ENCODE results near the gene FAM76A.
"Not testable (repeated sequence)": the region's sequence is repeated elsewhere in the genome, so short reads cannot be mapped to it uniquely, and the experiment has no call there.

The FAM76A gene

GRCh38 chr1:27686223-27686990, 39.4 kb upstream of the FAM76A start:
- H3K4me3 ChIP-seq (ENCODE audit: low read depth, low read length), result no peak overlapping the region
- no peak for DNase-seq (ENCODE audit: low read depth, low spot score)
- in situ Hi-C loops (cut with HindIII; ENCODE audit: low sequenced_read_pairs), result no loop called here
- no peak for TF ChIP-seq CTCF (IDR thresholded peaks at IDR 0.05; ENCODE audit: low read depth, low read length)

GRCh38 chr1:27687906-27688305, 37.9 kb upstream of the FAM76A start:
- no peak for TF ChIP-seq CTCF (IDR thresholded peaks at IDR 0.05; ENCODE audit: low read depth, low read length)
- no peak for DNase-seq (ENCODE audit: low read depth, low spot score)
- in situ Hi-C loops (cut with HindIII; ENCODE audit: low sequenced_read_pairs), result no loop called here
- H3K4me3 ChIP-seq (ENCODE audit: low read depth, low read length), result no peak overlapping the region

GRCh38 chr1:27689423-27690173, 36.2 kb upstream of the FAM76A start:
- peak; percentile 71 for DNase-seq (ENCODE audit: low read depth, low spot score)
- no peak for TF ChIP-seq CTCF (IDR thresholded peaks at IDR 0.05; ENCODE audit: low read depth, low read length)
- in situ Hi-C loops (cut with HindIII; ENCODE audit: low sequenced_read_pairs), result no loop called here
- no peak overlapping the region for H3K4me3 ChIP-seq (ENCODE audit: low read depth, low read length)

GRCh38 chr1:27690183-27690582, 35.6 kb upstream of the FAM76A start:
- DNase-seq (ENCODE audit: low read depth, low spot score), result no peak
- in situ Hi-C loops (cut with HindIII; ENCODE audit: low sequenced_read_pairs), result no loop called here
- no peak for TF ChIP-seq CTCF (IDR thresholded peaks at IDR 0.05; ENCODE audit: low read depth, low read length)
- H3K4me3 ChIP-seq (ENCODE audit: low read depth, low read length), result no peak overlapping the region

- H3K4me3 ChIP-seq (ENCODE audit: low read depth, low read length); in situ Hi-C loops (cut with HindIII; ENCODE audit: low sequenced_read_pairs); DNase-seq (ENCODE audit: low read depth, low spot score): not testable (repeated sequence)
Observed at GRCh38 chr1:27696835-27697234, 28.9 kb upstream of the FAM76A start.

GRCh38 chr1:27704958-27705357, 20.8 kb upstream of the FAM76A start:
- TF ChIP-seq CTCF (IDR thresholded peaks at IDR 0.05; ENCODE audit: low read depth, low read length), result no peak
- in situ Hi-C loops (cut with HindIII; ENCODE audit: low sequenced_read_pairs), result no loop called here
- no peak overlapping the region for H3K4me3 ChIP-seq (ENCODE audit: low read depth, low read length)
- no peak for DNase-seq (ENCODE audit: low read depth, low spot score)

- TF ChIP-seq CTCF (IDR thresholded peaks at IDR 0.05; ENCODE audit: low read depth, low read length), result no peak
- in situ Hi-C loops (cut with HindIII; ENCODE audit: low sequenced_read_pairs), result no loop called here
- no peak for DNase-seq (ENCODE audit: low read depth, low spot score)
- no peak overlapping the region for H3K4me3 ChIP-seq (ENCODE audit: low read depth, low read length)
Observed at GRCh38 chr1:27705545-27705944, 20.2 kb upstream of the FAM76A start.
